HCT116 (cell line): Measurements from ENCODE around the gene ZPR1. TPM values are rescaled to one million over a fixed set of nuclear protein-coding genes. Genes with fewer than 3 reads are reported as not detected.

ENCODE experiments used
- ATAC-seq: fragments of 200-7000 bp; cut with Tn5 transposase; 2 replicates; pipeline ENCODE4 v1.9.1; 2020; ENCODE audit warnings: mild to moderate bottlenecking, moderate library complexity
- Bru-seq: library from RNA; stranded (reverse); fragments of 400-500 nt; gene quantifications from one replicate; lab custom pipeline; 2021; lab: Mats Ljungman, UMichigan
- BruChase-seq, 2 experiments: library from RNA; stranded (reverse); fragments of 400-500 nt; gene quantifications; one replicate each; lab custom pipeline; 2021; lab: Mats Ljungman, UMichigan
- BruUV-seq: library from RNA; stranded (reverse); fragments of 400-500 nt; replicated peaks from 2 replicates; lab custom pipeline; 2021; lab: Mats Ljungman, UMichigan
- CTCF ChIA-PET: fragments of 300-600 bp; sonication (Branson Sonifier 250); formaldehyde crosslinking; loops from one replicate; lab custom pipeline; 2021; ENCODE audit warnings: antibody characterized with exemption; lab: Charles Lee
- POLR2A ChIA-PET: fragments of 300-600, 350-600 bp; sonication (Branson Sonifier 250); formaldehyde crosslinking; loops from one replicate; lab custom pipeline; 2021; ENCODE audit warnings: antibody characterized with exemption; lab: Charles Lee
- RAD21 ChIA-PET, 2 experiments: fragments of 300-600 bp; sonication (Branson Sonifier 250); formaldehyde crosslinking; loops; one replicate each; lab custom pipeline; 2023; ENCODE audit warnings: low total read pairs in 2 of 2; ENCODE audit not compliant: uncharacterized antibody in 2 of 2, unreplicated experiment in 2 of 2, low non-redundant PET in 1 of 2; lab: Charles Lee
- DNase-seq: peaks from one replicate; pipeline ENCODE4 v3.0.0-alpha.2; 2010; ENCODE audit warnings: low read depth, low spot score
- H2AFZ ChIP-seq: fragments of 200-600 bp; shearing (Covaris generic), sonication (generic); 2 replicates; pipeline ENCODE4 v1.6.1; 2017; ENCODE audit warnings: low read depth, mixed run types, mixed read lengths, antibody characterized with exemption, low read length; ENCODE audit not compliant: poor library complexity, severe bottlenecking
- H3K27ac ChIP-seq: 2 replicates; pipeline ENCODE4 v1.5.1; 2012; ENCODE audit warnings: low read depth, low read length
- H3K27me3 ChIP-seq: fragments of 200-600 bp; sonication (generic); 2 replicates; pipeline ENCODE4 v1.6.1; 2016; ENCODE audit warnings: mixed run types, low read length, mixed read lengths; ENCODE audit not compliant: insufficient read depth
- H3K36me3 ChIP-seq, 2 experiments: fragments of 200-500 bp in 1 of 2; fragments of 200-600 bp in 1 of 2; sonication (Bioruptor generic) in 1 of 2; sonication (generic) in 1 of 2; 2 replicates each; pipeline versions ENCODE4 v1.5.1 to v1.6.1; 2014 to 2016; ENCODE audit warnings: low read length in 2 of 2, inconsistent platforms in 1 of 2, mixed read lengths in 1 of 2, mixed run types in 1 of 2; ENCODE audit not compliant: insufficient read depth in 2 of 2, control insufficient read depth in 1 of 2
- H3K4me1 ChIP-seq, 2 experiments: fragments of 200-600 bp in 1 of 2; sonication (generic) in 1 of 2; 2 replicates each; pipeline versions ENCODE4 v1.5.1 to v1.6.1; 2012 to 2017; ENCODE audit warnings: low read length in 2 of 2, inconsistent platforms in 1 of 2, mild to moderate bottlenecking in 1 of 2, mixed read lengths in 1 of 2, mixed run types in 1 of 2, moderate library complexity in 1 of 2; ENCODE audit not compliant: insufficient read depth in 2 of 2, control insufficient read depth in 1 of 2
- H3K4me2 ChIP-seq: fragments of 200-600 bp; sonication (generic); 2 replicates; pipeline ENCODE4 v1.6.1; 2017; ENCODE audit warnings: mixed run types, low read length, mixed read lengths
- H3K4me3 ChIP-seq, 2 experiments: fragments of 200-600 bp in 1 of 2; sonication (generic) in 1 of 2; replicated peaks in 1 of 2; 2 replicates each; pipeline ENCODE4 v1.5.1; 2011 to 2016; ENCODE audit warnings: low read length in 2 of 2, control low read depth in 1 of 2, low read depth in 1 of 2, mild to moderate bottlenecking in 1 of 2, mixed read lengths in 1 of 2, mixed run types in 1 of 2
- H3K79me2 ChIP-seq: fragments of 200-600 bp; sonication (generic); 2 replicates; pipeline ENCODE4 v1.6.1; 2017; ENCODE audit warnings: mild to moderate bottlenecking, mixed run types, low read length, moderate library complexity, mixed read lengths; ENCODE audit not compliant: insufficient read depth
- H3K9ac ChIP-seq: fragments of 200-600 bp; sonication (generic); 2 replicates; pipeline ENCODE4 v1.6.1; 2016; ENCODE audit warnings: low read length, mixed read lengths
- H3K9me2 ChIP-seq: fragments of 200-600 bp; sonication (generic), shearing (Covaris generic); 2 replicates; pipeline ENCODE4 v1.6.1; 2017; ENCODE audit warnings: mixed run types, mild to moderate bottlenecking, moderate library complexity; ENCODE audit not compliant: insufficient read depth
- H3K9me3 ChIP-seq, 2 experiments: fragments of 200-500 bp in 1 of 2; fragments of 200-600 bp in 1 of 2; sonication (Bioruptor generic) in 1 of 2; sonication (generic) in 1 of 2; 2 replicates each; pipeline ENCODE4 v1.6.1; 2014 to 2017; ENCODE audit warnings: low read length in 2 of 2, mixed read lengths in 2 of 2, inconsistent platforms in 1 of 2, low read depth in 1 of 2, mild to moderate bottlenecking in 1 of 2, mixed run types in 1 of 2, moderate library complexity in 1 of 2; ENCODE audit not compliant: control insufficient read depth in 1 of 2, insufficient read depth in 1 of 2
- H4K20me1 ChIP-seq: fragments of 200-600 bp; sonication (generic), shearing (Covaris generic); 2 replicates; pipeline ENCODE4 v1.6.1; 2017; ENCODE audit warnings: mixed run types, mild to moderate bottlenecking, moderate library complexity; ENCODE audit not compliant: insufficient read depth
- EGR1 ChIP-seq: IDR thresholded peaks from 2 replicates; pipeline ENCODE4 v1.6.1; 2012; ENCODE audit warnings: low read depth
- EZH2phosphoT487 ChIP-seq: fragments of 200-600 bp; IDR thresholded peaks from 2 replicates; pipeline ENCODE4 v1.6.1; 2018; ENCODE audit warnings: antibody characterized with exemption, borderline replicate concordance
- POLR2A ChIP-seq: IDR thresholded peaks from 2 replicates; pipeline ENCODE4 v1.7.0; 2011; ENCODE audit warnings: borderline replicate concordance; ENCODE audit not compliant: insufficient read depth, insufficient read length; ENCODE audit errors: extremely low read depth
- POLR2AphosphoS5 ChIP-seq: IDR thresholded peaks from 2 replicates; pipeline ENCODE4 v1.6.1; 2011; ENCODE audit warnings: mild to moderate bottlenecking, low read depth, low read length, moderate library complexity
- SIN3A ChIP-seq: IDR thresholded peaks from 2 replicates; pipeline ENCODE4 v1.6.1; 2012; ENCODE audit warnings: low read depth
- YY1 ChIP-seq: IDR thresholded peaks from 2 replicates; pipeline ENCODE4 v1.6.1; 2011; ENCODE audit warnings: low read length, low read depth, moderate library complexity, mild to moderate bottlenecking; ENCODE audit not compliant: insufficient replicate concordance; ENCODE audit errors: extremely low read depth
- ZBTB33 ChIP-seq: IDR thresholded peaks from 2 replicates; pipeline ENCODE4 v1.6.1; 2011; ENCODE audit warnings: mild to moderate bottlenecking, low read length, moderate library complexity; ENCODE audit not compliant: insufficient replicate concordance; ENCODE audit errors: extremely low read depth
- ZFX ChIP-seq: fragments of 450-650 bp; IDR thresholded peaks from 2 replicates; pipeline ENCODE4 v1.6.1; 2017
- intact Hi-C: fragments of 100-400 bp; cut with micrococcal nuclease; formaldehyde crosslinking; loops from 2 replicates; pipeline ENCODE4 v1.10.0; 2022
- long read RNA-seq: library from polyadenylated mRNA; unstranded; transcript quantifications from one replicate; pipeline ENCODE4 v2.0.0, GENCODE V29; 2021; ENCODE audit not compliant: unreplicated experiment
- polyA plus RNA-seq: library from polyadenylated mRNA; unstranded; fragments of >200 nt; gene quantifications from 2 replicates; pipeline ENCODE4 v1.2.1, GENCODE V29; 2012; ENCODE audit warnings: missing spikeins
- total RNA-seq: library from RNA; stranded (reverse); gene quantifications from one replicate; pipeline ENCODE4 v1.2.1, GENCODE V29; 2021; ENCODE audit not compliant: unreplicated experiment
- TF ChIP-seq, protein P1 (sequence below): IDR thresholded peaks from 2 replicates; pipeline ENCODE4 v1.6.1; 2012
- TF ChIP-seq, protein P2 (sequence below): IDR thresholded peaks from 2 replicates; pipeline ENCODE4 v1.6.1; 2012
- TF ChIP-seq, protein P3 (sequence below), 3 experiments: fragments of 200-600 bp in 1 of 3; sonication (generic) in 1 of 3; IDR thresholded peaks in 2 of 3; conservative IDR thresholded peaks in 1 of 3; 2 replicates each; pipeline ENCODE4 v1.5.1; 2012 to 2017; ENCODE audit warnings: low read depth in 2 of 3, low read length in 2 of 3, antibody characterized with exemption in 1 of 3, borderline replicate concordance in 1 of 3, control low read depth in 1 of 3, mild to moderate bottlenecking in 1 of 3, mixed read lengths in 1 of 3, mixed run types in 1 of 3, moderate library complexity in 1 of 3; ENCODE audit not compliant: insufficient read depth in 1 of 3

Gene ZPR1
- total RNA-seq, result 56.3 TPM
- polyA plus RNA-seq, result 42.4 and 50.7 TPM in 2 replicates
- Bru-seq, nascent RNA, result percentile 89 among the genes with signal in this experiment
- BruChase-seq, experiment 1, labeled RNA remaining after a 6-hour chase, result percentile 95 among the genes with signal in this experiment
- BruChase-seq, experiment 2, labeled RNA remaining after a 2-hour chase, result percentile 93 among the genes with signal in this experiment
- long read RNA-seq, full-length matches to known transcripts, result 120 of 152 reads
- long read RNA-seq, partial matches to known transcripts, result 19 of 152 reads
- long read RNA-seq, other reads (novel, unspliced or antisense), result 13 of 152 reads

GRCh38 chr11:116787786-116788486, at the start of gene ZPR1:
Gene ZPR1 (minus strand): TSS chr11:116788023. CDS start chr11:116787990, 33 bp downstream.
- Histone ChIP-seq H3K4me3 (peak within 1 kb of the TSS; percentile 93 to 94), H3K9me3 (no peaks in the 10 kb centered on the region), H3K36me3 (peaks cover 30 to 33% of the 10 kb centered on the region in 2 experiments; a peak in 3 of 4 replicates), H3K9ac (peak within 1 kb of the TSS; percentile 94), H2AFZ (no peak within 1 kb of the TSS), H3K4me1 (peaks cover 12 to 29% of the 10 kb centered on the region in 2 experiments), H4K20me1 (no peaks in the 10 kb centered on the region), H3K4me2 (peak within 1 kb of the TSS; percentile 94), H3K27me3 (no peaks in the 10 kb centered on the region), H3K27ac (peak within 1 kb of the TSS; percentile 43; the same call in 1 of the 2 replicates), H3K79me2 (peaks cover 19% of the 10 kb centered on the region)
- ATAC-seq (peak; percentile 80), DNase-seq (peak; percentile 56)
- ChIA-PET CTCF (interaction anchor here (0.6 to 1.8 kb wide), 7 partner anchors 9 to 318 kb away, joined by 3 to 9 read pairs (median 3); no protein-coding TSS in a partner anchor), RAD21 (interaction anchor here in 1 of 2 experiments (0.6 kb wide), 1 partner anchor 12 kb away, joined by 4 read pairs; no protein-coding TSS in a partner anchor), POLR2A (interaction anchor here (1.3 kb wide), 1 partner anchor 19 kb away, joined by 3 read pairs; no protein-coding TSS in a partner anchor)
- TSS peak; percentile 98 for BruUV-seq
- intact Hi-C loops, result loop anchor here (1.0 kb wide), 1 partner anchor 318 kb away; no protein-coding TSS in a partner anchor
- TF ChIP-seq ZFX, result peak; percentile 11; the same call in 1 of the 2 replicates
- TF ChIP-seq POLR2A, result no peak
- TF ChIP-seq, protein P1, sequence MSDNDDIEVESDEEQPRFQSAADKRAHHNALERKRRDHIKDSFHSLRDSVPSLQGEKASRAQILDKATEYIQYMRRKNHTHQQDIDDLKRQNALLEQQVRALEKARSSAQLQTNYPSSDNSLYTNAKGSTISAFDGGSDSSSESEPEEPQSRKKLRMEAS, result peak; percentile 84
- peak; percentile 50 for TF ChIP-seq ZBTB33
- peak; percentile 97 for TF ChIP-seq POLR2AphosphoS5
- peak; percentile 76 for TF ChIP-seq YY1
- TF ChIP-seq EZH2phosphoT487, result no peak
- TF ChIP-seq SIN3A, result peak; percentile 78
- TF ChIP-seq, protein P2, sequence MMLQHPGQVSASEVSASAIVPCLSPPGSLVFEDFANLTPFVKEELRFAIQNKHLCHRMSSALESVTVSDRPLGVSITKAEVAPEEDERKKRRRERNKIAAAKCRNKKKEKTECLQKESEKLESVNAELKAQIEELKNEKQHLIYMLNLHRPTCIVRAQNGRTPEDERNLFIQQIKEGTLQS, result no peak
- no peak for TF ChIP-seq EGR1
- TF ChIP-seq, protein P3, sequence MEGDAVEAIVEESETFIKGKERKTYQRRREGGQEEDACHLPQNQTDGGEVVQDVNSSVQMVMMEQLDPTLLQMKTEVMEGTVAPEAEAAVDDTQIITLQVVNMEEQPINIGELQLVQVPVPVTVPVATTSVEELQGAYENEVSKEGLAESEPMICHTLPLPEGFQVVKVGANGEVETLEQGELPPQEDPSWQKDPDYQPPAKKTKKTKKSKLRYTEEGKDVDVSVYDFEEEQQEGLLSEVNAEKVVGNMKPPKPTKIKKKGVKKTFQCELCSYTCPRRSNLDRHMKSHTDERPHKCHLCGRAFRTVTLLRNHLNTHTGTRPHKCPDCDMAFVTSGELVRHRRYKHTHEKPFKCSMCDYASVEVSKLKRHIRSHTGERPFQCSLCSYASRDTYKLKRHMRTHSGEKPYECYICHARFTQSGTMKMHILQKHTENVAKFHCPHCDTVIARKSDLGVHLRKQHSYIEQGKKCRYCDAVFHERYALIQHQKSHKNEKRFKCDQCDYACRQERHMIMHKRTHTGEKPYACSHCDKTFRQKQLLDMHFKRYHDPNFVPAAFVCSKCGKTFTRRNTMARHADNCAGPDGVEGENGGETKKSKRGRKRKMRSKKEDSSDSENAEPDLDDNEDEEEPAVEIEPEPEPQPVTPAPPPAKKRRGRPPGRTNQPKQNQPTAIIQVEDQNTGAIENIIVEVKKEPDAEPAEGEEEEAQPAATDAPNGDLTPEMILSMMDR (IDR thresholded peaks at IDR 0.05 in 2 of 3, conservative IDR thresholded peaks at IDR 0.05 in 1 of 3; ENCODE audit: borderline replicate concordance in 1 of 3, insufficient read depth in 1 of 3, low read depth in 2 of 3, low read length in 2 of 3), result no peak
- TF ChIP-seq, all 23 proteins: peak for 6
- H3K9me2 ChIP-seq, result no peaks in the 10 kb centered on the region
